Stimulated activated CD4-positive, alpha-beta T cell treated with anti-CD3 and anti-CD28 coated beads, Interleukin-4, amount 100 ng/mL, for 24 hours (primary cell): ENCODE measurements around the gene UPF3A.
A peak's percentile ranks its signal among the peaks of the same experiment; 100 is the strongest.
"Not testable (repeated sequence)": the region's sequence is repeated elsewhere in the genome, so short reads cannot be mapped to it uniquely, and the experiment has no call there.

Source experiments
- DNase-seq: peaks from one replicate; pipeline ENCODE4 v3.0.0-alpha.2; 2020

Gene UPF3A

DNA sequence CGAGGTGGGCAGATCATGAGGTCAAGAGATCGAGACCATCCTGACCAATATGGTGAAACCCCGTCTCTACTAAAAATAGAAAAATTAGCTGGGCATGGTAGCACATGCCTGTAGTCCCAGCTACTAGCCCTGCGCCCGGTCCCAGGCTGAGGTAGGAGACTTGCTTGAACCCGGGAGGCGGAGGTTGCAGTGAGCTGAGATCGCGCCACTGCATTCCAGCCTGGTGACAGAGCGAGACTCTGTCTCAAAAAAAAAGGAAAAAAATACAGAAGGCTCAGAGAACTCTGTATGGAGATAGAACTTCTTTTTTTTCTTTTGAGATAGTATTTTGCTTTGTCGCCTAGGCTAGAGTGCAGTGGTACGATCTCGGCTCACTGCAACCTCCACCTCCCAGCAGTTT is 17.1 kb upstream of the UPF3A start:
- not testable (repeated sequence) for DNase-seq

DNA sequence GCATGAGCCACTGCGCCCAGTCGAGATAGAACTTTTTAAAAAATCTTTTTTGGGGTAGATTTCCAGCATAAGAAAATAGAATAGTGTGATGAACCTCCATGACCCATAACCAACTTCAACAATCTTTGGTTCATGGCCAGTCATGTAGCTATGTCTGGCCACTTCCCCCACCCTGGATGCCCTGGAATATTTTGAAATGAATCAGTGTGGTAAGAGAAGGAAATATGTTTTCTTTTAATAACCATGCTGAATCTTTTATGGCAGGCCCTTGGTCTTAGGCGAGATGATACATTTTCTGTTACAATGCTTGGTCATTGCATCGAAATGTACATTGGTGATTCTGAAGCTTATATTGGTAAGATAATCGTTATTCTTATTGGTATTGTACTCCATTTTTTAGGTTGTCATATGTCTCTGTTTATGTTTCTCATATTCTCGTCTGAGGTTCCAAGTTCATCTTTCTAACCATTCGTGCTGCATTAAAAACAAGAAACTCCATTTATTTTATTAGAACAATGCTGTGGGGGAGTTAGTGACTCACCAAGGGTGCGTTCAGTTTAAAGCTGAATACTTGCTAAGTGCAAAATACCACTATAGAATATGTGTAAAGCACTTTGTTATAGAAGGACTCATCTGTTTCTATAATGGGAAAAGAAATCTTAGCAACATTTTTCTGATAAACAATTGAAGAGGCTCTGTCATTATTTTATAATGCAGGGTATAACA is 16.4 kb upstream of the UPF3A start:
- no peak for DNase-seq

DNA sequence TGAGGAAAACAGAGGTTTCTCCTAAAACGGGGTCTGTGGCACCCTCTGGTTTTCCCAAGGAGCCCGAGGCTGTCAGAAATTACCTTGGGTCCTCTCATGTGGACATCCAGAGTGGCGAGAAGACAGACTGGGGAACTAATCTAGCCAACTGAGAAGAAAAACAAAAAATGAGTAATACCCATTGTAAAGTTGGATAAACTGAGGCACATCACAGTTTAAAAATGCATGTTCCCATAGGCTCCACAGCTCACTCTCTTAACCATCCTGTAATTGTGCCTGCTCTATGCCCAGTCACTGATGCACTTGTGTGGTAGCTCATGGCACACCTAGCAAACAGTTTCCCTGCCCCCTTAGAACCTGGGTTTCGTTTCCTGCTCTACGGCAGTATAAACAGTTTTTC is 15.2 kb upstream of the UPF3A start:
- no peak for DNase-seq

DNA sequence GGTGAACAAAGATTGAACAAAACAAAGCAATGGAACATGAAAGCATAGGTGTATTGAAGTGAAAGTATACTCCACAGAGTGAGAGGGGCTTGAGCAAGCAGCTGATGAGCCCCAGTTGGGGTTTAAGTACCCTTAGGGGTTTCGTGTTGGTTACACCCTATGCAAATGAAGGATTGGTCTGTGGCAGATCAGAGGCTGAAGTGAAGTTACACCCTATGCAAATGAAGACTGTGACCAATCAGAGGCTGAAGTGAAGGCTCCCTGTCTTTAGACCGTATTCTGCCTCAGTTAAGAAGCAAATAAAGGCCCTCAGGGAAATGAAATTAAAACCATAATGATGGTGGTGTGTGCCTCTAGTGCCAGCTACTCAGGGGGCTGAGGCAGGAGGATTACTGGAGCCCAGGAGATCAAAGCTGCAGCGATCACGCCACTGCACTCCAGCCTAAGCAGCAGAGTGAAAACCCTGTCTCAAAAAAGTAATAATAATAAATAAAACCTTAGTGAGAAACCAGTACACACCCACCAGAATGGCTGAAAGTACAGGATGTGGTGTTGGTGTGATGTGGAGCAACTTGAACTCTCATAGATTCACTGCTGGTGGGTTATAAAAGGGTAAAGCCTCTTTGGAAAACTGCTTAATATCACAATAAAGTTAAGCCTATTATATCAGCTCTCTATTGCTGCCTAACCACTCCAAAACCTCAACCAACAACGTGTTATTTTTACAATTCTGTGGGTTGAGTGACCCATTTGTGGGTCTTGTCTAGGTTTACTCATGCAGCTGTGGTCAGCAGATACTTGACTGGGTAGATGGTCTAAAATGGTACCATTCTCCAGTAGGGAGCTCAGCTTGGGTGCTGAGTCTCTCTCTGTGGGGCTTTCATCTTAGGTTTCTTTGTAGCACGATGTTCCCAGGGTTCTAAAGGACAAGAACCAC is 12.8 kb upstream of the UPF3A start:
- no peak for DNase-seq

DNA sequence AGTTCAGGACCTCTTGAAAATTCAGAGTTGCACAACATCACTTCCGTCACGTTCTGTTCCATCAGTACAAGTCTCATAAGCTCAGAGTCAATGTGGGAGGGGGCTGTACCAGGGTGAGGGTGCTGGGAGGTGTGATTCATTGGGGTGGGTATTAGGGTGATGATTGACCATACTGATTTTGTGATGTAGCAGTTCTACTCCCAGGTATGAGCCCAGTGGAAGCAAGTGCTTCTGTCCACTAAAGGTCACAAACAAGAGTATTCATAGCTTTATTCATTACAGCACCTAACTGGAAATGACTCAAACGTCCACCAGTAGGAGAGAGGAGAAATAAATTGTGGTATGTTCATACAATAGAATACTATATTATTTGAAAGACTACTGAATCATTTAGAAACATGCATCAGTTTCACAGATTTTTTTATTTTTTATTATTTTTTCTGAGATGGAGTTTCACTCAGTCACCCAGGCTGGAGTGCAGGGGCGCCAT is 12.1 kb upstream of the UPF3A start:
- DNase-seq: peak; percentile 11

DNA sequence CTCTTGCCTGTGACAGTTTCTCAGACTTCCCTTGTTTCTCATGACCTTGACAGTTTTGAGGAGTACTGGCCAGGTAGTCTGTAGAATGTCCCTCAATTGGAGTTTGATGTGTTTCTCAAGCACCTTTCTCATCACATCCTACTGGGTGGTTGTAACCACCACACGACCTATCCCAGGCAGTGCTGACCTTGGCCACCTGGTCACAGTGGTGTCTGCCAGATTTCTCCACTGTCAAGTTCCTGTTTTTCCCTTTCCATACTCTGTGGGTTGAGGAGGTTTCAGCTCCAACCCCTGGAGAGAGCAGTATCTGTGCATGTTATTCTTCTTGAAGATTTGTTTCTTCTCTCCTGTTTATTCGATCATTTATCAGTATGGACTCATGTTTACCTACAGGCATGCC is 8.4 kb upstream of the UPF3A start:
- DNase-seq: no peak

DNA sequence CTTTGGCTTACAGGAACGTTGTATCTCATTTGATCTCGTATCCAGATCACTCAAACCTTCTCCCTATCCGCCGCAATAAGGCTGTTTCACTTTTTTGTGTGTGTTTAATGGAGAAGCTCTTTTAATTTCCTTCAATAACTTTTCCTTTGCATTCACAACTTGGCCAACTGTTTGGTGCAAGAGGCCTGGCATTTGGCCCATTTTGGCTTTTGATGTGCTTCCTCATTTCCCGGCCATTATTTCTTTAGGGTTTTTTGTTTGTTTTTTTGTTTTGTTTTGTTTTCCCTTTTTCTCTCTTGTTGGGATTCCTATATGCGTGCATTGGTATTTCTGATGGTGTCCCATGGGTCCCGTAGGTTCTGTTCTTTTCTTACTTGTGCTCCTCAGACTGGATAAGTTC is 6.1 kb upstream of the UPF3A start:
- DNase-seq: no peak

DNA sequence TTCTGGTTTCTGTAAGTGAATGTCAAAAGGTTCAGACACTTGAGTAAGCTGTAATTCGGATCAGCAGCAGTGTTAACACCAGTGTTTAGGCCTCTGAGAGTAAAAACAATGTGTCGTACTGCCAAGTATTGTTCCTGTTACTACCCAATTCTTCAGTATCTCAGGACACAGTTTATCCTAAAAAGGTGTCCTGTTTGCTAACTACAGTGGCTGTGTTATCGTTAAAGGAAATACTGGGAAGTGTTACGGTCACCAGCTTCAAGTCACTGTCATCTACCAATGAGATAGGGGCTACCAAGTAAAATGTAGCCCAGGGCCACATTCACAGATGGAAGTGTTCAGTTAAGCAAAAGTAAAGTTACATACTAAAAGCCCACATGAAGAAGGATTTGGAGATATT is 2.3 kb upstream of the UPF3A start:
- no peak for DNase-seq

DNA sequence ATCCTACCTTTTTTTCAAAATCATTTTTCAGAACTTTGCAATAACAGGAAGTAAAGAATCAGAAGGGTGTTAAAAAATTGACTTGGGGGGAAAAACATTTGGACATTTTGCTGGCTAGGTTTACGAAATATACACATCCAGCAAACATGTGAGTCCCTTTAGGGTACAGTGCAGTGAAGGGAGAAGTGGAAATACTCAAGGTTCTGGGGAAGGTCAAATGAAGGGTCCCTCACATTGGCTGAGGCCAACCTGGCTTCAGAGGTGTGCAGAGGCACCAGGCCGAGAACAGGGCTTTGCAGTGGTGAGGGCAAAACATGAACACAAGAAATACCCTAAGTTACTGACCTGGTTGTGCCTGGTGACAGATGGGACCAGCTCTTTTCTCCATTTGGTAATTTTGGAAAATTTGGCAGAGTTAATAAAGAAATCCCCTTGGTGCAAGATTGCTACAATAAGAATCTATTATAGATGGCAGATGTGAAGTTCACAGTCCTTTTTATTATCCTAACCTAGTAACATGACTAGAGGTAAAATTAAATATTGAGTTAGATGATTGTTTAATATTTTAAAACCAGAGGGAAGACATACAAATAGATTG is 1.5 kb upstream of the UPF3A start:
- DNase-seq: no peak

DNA sequence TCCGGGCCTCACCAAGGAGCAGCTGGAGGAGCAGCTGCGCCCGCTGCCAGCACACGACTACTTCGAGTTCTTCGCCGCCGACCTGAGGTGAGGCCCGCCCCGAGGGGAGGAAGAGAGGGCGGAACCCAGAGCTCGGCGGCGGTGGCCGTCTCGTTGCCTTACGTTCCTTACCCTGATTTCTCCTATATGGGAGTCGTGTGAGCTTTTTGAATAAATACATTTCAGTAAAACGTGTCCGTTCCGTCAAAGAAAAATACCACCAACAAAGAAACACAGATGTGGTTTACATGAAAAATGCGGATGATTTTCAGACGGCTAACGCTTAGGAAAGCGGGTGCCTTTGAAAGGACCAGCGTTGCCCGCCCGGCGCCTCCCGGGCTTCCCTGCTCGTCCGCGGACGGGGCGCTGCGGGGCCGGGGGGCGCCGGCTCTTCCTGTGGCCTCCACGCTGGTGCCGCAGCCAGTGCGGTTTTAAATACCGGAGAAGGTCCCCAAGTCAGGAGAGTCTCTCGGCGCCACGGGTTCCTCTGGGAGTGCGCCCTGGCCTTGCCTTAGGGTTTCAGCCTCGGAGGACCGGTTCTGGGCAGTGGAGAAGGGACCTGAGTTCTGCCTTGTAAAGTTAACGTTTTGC is 755 bp downstream of the UPF3A start:
- peak; percentile 68 for DNase-seq

DNA sequence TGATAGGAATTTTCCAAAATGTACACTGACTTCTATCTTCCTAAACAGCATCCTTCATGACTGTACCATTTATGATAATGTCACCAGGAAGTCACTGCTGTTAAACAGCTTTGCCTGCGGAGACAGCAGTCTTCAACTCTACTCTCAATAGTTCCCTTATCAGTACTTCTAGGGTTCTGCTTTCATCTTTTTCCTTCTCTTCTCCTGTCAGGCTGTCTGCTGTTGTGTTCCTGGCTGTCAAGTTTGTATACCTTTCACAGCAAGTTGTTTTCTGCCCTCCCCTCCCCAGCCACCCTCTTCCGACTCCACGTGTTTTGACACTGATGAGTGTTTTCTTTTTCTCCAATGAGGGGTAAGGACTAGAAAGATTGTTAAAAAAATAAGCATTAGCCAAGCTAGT is 2.2 kb downstream of the UPF3A start:
- no peak for DNase-seq

DNA sequence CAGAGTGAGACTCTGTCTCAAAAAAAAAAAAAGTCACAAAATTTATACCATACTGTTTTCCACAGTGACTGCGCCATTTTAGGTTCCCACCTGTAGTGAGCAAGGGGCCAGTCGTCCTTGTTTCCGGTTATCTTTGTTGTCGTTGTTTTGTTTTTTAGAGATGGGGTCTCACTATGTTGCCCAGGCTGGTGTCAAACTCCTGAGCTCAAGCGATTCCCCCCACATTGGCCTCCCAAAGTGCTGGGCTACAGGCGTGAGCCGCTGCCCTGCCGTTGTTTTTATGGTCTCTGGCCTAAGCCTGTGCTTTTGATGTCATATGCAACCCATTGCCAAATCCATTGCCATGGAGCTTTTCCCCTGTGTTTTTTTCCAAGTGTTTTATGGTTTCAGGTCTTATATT is 3.3 kb downstream of the UPF3A start:
- no peak for DNase-seq

DNA sequence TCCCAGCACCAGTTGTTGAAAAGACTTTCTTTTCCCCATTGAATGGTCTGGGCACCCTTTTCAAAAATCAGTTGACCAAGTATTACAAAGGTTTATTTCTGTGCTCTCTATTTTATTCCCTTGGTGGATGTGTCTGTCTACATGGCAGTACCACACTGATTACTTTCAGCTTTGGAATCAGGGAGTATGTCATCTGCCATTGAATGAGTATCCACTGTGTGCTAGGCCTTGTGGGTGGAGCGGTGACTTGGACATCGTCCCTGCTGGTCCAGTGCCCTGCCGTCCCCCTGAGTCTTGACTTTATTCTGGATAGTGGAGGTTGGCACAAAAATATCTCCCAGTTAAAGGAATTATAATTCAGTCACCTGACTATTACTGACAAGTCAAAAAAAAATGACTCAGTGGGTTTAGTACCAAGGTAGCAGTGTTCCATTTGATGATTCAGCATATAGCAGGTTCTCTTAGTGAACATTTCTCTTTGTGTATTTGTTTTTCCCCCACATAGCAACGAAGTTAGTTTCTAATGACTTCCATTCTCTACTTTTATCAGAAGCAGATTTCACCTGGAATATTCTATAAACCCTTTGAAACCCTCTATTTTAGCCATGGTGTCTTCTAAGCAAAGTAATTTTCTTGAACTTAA is 3.9 kb downstream of the UPF3A start:
- no peak for DNase-seq

DNA sequence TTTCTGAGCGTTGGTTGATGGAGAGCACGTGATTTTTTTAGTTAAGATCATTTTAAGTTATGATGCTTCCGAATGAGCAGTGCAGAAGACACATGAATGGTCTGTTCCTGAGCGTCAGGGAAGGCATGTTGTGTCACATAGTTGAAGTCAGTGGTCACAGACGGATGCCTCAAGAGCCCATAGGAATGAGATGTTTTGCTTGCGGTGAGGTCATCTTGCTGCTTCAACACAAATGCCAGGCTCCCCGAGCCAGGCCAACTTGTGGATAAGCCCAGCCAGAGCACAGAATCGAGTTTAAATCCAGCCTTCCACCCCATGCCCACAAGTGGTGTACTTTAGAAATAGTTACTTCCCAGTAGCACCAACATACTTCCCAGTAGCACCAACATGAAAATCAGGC is 5.4 kb downstream of the UPF3A start:
- DNase-seq: no peak

DNA sequence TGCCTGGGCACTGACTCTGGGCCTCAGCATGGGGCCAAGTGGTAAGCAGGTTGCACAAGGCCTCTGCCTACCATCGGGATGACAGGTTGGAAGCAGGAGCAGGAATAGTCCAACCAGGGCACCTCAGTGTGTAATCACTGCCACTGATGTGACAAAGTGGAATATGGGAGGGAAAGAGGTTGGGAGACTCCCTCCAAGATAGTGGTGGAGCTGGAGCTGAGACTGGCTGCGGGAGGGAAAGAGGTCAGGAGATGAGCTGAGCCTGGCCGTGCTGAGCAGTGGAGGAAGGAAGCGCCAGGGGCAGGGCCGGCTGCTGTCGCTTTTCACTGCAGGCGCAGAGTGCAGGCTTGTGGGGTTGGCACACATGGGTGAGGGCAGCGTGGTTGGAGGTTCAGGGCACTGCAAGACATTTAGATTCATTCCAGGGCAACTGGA is 6.8 kb downstream of the UPF3A start:
- no peak for DNase-seq

DNA sequence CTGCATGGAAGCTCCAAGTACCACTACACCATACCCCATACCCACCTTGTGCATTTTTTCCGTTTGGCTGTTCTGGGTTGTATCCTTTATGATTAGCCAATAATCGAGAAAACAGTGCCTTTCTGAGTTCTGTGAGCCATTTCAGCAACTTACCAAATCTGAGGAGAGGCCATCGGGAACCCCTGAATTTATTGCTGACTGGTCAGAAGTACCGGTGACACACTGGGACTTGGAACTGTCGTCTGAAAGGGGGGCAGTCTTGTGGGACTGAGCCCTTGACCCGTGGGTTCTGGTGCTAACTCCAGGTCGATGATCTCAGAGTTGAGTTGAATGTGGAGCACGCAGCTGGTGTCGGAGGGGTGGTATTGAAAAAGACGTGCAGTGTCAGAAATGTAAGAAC is 15.0 kb downstream of the UPF3A start:
- DNase-seq: no peak

DNA sequence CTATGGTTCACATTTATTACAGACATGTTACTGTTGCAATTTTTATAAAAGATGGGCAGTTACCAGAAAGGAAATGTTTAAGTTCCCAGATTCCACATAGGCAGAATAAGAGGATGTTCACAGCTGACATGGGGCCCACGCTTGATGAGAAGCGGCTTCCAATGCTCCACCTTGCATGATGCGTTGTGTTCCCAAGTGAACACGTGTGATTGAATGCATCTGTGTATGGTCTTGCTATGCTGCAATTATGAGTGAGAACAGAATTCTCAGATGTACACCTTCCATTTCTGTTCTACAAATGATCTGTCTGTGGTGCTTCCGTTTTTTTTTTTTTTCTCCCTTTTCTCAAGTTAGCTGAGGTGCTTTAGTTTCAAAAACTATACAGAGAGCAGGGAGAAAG is 15.5 kb downstream of the UPF3A start:
- no peak for DNase-seq

DNA sequence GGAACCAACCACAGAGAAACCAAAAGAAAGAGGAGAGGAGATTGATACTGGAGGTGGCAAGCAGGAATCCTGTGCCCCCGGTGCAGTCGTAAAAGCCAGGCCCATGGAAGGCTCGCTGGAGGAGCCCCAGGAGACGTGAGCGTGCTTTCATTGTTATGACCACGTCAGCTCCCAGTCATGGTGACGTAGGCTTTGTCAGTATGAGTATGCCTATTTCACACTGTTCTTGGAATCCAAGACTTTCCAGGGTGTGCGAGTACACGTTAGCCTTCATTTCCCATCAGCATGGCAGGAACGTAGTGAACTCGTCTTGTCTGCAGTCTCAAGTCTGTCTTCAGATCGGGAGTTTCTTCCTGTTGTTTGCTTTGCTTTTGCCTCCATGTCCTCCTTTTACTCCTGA is 17.5 kb downstream of the UPF3A start:
- DNase-seq: no peak

DNA sequence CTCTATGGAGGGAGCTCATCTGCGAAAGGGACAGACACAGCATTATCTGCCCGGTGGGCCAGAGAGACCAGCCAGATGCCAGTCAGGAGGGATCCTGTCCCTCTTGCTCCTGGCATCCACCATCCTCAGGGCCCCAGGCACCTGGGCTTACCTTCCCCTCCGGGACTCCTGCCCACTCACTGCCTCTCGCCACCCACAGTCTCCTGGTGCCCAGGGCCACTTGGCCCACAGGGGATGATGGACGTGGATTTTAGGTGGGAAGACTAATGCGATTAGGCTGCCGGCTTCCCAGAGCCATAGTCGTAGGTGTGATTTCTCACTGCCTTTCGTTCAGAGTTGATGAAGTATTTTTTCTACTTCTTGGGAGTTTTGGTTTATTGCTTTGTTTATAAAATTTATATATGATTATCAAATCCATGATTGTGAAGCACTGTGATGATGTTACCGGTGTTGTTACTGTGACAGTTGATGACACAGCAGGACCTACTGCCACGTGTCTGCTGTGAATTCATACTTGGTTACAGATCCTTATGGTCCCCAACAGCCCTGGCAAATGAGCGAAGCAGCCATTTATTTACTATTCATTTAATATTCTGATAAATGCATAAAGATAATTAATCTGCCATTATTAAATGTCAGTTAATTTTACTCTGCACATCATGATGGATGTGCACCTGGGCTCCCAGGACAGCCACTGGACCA is 18.4 kb downstream of the UPF3A start:
- no peak for DNase-seq

DNA sequence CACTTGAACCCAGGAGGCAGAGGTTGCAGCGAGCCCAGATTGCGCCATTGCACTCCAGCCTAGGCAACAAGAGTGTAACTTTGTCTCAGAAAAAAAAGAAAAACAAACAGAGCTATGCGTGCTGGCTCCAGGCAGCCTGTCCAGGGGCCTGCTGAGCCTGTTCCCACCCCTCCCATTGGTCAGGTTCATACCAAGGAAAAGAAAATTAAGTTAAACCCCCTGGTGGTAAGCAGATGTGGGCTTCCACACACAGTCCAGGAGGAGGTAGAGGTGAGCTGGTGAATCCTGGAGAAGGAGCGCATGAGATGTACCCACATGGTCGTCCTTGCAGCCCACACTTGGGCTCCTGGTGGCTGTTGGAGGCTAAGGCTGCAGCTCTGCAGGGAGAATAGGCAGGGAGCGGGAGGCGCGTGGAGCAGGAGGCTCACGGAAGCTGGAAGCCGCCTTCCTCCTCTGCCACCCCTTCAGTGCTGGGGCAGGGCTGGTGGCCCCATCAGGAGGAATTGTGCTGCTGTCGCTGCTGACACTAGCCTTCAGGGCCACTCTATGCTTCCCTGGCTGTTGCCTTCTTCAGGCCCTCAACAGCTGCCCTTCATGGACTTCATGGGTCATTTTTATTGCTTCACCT is 22.4 kb downstream of the UPF3A start:
- no peak for DNase-seq

DNA sequence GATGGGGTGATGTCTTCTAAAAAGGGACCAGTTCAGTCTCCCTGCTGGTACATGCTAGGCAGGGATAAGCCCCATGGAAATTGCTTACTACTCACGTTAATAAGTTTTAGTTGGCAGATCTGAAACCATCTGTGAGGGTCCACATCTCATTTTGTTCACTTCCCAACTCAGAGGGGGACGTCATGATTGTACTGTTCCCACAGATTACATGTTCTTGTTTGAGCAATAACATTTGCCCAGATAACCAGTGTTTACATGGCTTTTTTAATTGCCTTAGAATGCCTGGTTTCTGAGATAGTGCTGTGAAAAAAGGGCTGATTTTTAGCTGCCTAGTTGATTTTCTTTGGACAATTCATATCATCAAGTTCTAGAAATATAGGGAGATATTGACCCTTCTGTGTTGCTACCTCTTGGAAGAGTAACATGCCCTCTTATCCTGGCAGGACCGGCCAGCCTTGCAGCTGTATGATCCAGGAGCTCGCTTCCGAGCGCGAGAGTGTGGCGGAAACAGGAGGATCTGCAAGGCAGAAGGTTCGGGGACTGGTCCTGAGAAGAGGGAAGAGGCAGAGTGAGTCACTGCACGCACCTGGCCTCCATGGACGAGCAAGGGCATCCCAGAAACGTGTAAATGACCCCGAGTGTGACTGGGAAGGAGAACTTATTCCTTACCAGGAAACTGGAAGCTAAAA is 23.1 kb downstream of the UPF3A start:
- DNase-seq: no peak
